Endometrium (tissue), 2 donors: Measurements from ENCODE around the gene MYH13.
"Not testable (repeated sequence)": the region's sequence is repeated elsewhere in the genome, so short reads cannot be mapped to it uniquely, and the experiment has no call there.

Experiments used
- FAIRE-seq: peaks from 2 replicates; lab custom pipeline; 2012; peaks lifted over from hg19 to GRCh38; lab: Jason Lieb, UNC
- donor health status: control.
- donor health status: control.

The MYH13 gene

DNA sequence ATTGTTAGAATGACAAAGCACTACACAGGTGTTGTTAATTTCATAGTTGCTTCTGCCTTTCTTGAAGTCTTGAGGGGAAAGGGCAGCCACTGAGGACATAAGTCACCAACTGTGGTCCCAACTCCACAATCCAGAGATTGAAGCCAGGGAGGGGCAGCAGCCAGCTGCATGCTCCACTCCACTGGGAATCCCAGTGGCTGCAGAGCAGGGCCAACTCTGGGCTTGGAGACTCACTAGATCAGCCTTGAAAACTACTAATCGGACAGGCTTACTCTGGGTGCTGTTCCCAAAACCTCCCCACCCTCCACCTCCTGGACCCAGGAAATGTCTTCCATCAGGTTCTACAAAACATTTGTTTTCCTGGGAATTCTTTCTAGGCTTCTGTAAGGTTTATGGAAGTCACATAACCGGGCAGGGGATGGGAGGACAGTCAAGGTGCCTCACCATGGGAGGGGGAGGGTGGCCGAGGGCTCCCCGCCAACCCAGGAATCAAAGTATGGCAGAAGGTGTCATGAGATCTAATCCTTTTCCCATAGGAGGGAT lies 68.0 kb downstream of the MYH13 start:
- no peak for FAIRE-seq

DNA sequence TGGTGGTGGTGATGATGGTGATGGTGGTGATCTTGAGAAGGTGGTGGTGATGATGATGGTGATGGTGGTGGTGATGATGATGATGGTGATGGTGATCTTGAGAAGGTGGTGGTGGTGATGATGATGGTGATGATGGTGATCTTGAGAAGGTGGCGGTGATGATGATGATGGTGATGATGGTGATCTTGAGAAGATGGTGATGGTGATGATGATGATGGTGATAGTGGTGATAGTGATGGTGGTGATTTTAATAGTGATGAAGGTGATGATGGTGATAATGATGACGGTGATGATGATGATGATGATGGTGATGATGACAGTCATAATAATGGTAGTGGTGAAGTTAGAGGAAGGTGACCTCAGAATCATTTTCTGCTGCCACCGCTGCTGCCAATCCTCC lies 75.1 kb downstream of the MYH13 start:
- no peak for FAIRE-seq

DNA sequence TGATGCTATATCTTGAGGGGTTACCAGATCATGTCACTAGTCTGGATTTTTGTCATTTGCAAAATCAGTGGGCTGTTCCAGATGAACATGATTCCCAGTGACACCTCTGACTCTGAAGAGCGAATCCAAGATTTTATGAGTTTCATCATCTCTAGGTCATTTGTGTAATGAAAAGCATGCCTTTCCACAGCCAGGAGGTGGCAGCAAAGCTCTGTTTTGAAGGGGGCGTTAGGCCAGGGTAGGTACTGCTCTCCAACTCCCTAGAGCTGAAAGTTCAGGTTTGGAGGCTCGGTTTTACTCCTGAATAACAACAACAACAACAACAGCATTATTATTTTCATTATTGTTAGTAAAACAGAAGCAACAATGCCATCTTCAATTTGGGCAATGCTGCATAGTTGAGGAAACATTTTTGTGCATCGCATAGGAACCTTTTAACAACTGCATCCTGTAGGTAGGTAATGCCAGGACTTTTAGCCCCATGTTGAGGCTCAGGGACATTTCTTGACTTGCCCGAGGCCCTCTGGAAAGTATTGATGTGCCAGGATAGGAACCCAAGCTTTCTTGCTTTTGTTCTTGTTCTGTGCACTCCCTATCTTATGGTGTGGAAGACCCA lies 77.0 kb downstream of the MYH13 start:
- no peak for FAIRE-seq

DNA sequence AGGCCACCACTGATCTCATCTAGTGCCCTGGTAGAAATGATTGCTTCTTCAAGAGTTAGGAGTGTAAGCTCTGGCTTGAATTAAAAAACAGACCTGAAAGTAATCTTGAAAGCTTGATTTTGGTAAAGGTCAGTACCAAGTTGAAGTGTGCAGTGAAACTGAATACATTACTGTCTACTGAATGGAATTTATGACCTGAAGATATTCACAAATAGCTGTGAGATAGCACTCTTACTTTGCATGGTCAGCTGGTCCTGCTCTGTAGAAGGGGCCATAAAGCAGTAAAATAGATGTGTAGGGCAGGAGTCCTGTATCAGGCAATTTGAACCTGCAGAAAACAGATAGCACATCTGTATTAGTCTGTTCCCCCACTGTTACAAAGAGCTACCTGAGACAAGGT lies 78.6 kb downstream of the MYH13 start:
- FAIRE-seq = no peak

DNA sequence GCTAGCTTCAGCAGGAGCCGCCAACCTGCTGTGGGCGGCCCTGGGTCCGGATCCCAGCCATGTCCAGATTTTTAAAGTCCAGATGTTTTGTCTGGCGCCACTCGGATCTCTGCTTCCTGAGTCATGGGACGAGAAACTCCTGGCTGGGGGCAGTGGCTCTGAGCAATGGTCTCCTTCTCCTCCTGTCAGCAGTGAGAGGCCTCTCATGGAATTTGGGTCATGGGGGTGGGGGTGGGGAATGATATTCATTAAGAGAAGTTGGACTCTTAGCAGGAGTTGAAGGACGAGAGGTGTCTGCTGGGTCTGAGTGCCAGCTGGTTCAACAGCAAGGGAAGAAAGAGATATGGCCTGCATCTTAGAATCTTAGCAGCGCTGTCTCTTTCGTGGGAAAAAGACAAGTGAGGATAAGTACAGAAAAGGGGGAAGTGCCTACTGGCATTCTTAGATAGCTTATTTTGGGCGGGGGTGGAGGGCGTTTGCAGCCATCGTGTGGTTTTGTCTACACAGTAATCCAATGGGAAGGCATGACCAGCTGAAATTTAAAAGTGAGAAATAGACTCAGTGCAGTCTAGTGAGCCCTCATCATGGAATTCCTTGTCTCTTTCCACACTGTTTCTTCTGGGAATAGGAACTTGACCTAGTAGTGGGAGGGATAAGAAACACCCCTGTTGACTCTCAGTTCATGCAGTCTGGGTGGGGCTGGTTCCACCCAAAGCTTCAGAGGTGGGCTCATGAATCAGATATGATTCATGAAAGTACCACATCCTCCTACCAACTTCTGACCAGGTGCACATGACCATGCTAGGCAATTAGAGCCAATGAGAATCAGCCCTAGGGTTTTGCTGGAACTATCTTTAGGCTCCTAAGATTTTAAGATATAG lies 80.5 kb downstream of the MYH13 start:
- FAIRE-seq = no peak

DNA sequence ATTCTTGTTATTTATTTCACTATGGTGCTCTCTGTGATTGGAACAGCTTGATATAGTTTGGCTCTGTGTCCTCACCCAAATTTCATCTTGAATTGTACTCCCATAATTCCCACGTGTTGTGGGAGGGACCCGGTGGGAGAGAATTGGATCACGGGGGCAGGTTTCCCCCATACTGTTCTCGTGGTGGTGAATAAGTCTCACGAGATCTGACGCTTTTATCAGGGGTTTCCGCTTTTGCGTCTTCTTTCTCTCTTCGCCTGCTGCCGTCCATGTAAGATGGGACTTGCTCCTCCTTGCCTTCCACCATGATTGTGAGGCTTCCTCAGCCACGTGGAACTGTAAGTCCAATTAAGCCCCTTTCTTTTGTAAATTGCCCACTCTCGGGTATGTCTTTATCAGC lies 81.2 kb downstream of the MYH13 start:
- FAIRE-seq = not testable (repeated sequence)

DNA sequence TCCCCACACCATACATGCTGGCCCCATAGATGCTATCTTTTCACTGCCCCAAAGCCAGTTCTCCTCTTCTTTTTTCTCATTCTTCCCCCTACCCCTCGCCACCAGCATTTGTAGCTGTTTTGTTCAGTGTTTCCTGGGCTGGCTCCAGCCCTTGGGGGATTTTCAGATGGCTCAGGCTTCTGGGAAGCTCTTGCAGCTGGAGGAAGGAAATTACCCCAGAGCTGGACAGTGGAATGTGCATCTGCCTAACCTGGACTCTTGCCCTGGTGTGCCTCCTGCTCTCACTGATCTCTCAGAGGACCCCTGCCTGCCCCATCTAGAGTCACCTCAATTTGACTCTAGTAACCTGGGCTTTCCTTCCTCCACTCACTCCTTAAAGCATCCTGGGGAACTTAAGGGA lies 82.8 kb downstream of the MYH13 start:
- FAIRE-seq = no peak

DNA sequence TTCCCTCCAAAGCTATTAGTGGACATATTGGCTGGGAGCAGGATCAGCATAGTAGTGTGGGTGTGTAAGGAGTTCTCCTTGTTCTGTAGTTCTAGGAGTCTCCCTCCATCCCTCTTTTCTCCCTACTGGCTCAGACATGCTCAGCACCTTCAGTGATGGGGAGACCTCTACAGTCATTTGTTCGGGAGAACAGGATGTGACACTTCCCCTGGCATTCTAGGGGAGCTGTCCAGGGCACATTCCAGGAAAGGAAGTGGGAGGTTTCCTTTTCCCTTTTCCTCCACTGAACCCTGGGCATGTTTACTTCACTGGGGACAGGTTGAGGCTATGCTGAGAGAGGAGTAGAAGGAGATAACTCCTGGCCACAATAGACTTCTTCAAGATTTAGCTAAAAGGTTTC lies 86.5 kb downstream of the MYH13 start:
- no peak for FAIRE-seq

DNA sequence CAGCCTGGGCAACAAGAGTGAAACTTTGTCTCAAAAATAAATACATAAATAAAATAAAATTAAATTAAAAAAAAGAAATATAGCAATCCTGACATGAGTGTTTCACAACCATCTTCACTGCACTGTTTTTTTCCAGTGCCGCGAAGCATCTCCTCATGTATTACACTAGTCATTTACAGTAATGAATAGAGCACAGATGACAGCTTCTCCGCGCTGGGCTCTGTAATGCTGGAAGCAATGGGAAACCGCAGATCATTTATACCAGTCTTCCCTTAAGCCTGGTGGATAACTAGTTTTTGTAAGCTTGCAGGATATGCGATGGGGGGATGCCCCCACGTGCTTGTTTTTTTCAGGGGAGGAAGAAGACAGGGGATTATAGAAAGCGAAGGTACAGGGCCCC lies 86.9 kb downstream of the MYH13 start:
- FAIRE-seq = no peak

DNA sequence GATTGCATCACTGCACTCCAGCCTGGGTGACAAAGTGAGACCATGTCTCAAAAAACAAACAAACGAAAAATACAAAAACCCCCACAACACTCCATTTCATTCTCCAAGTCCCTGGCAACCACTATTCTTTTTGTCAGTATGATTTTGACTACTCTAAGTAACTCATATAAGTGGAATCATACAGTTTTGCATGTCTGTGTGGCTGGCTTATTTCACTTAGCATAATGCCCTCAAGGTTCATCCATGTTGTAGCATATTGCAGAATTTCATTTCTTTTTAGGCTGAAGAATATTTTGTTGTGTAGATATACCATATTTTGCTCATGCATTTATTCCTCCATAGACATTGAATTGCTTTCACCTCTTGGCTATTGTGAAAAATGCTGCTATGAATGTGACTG lies 92.7 kb downstream of the MYH13 start:
- no peak for FAIRE-seq

DNA sequence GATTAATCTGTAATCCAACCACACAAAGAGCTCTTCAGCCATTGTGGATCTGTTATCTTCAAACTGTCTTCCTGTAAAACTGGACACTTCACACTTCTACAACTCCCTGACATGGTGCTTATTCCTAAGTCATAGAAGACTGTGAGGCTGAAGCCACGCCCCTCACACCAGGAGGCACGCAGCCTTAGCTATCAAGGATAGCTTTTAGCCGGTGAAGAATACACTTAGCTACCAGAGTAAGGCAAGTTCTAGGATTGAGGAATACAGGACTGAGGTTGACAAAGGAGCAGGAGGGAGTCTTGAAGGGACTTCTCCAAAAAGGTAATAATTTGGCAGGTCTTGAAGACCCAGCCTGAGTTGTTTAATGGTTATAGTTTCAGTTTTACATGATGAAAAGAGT lies 94.6 kb downstream of the MYH13 start:
- FAIRE-seq = no peak

DNA sequence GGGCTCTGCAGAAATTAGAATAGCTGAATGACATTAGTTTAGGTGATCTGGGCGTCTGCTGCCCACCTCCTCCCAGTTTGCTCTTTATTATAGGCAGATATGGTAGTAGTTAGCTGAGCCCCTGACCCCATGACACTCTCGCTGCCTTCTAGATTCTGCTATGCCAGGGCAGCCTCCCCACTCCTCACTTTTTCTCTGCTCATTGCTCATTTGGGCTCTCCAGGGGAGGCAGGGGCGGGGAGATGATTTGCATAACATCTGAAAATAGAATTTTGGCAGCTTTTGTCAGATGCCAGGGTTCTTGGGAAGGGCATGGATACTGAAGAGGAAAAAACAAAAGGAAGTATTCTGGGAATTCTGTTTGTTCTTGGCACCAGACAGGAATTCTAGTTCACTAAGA lies 96.4 kb downstream of the MYH13 start:
- FAIRE-seq = no peak

DNA sequence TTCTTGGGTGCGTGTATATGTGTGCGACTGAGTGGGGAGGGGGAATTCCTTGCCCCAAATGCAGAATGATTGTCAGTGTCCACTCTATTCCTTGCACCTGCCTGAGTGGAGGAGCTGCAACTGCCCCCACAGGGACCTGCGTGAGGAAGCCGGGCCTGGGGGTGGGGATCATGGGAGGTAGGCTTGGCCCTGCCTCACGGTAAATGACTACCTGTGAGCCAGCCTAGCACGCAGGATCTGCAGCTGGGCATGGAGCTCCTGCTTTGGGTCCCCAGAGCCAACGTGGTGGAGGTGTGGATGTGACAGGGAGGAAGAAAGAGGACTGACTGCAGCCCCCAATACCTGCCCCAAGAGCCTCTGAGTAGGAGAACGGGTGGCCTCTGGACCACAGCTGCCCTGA lies 97.4 kb downstream of the MYH13 start:
- FAIRE-seq = no peak

DNA sequence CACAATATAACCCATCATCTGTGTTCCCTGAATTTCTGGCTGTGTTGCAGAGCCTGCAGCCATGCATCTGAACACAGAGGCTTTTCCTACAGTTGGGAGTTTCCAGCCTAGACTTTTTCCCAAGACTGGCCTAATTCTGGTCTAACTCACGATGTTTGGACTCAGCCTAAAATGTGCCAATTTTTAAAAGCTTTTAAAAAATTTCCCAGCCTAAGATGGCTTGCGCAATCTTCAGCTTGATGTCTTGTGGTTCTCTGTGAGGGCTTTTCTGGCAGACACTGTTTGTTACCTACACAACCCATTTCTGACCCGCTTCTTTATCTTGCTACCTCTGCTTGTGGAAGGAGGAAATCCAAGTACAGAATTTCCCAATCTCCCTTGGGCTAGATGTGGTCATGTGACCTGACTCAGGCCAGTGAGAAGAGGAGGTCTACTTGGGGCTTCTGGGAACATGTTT lies 101.7 kb downstream of the MYH13 start:
- no peak for FAIRE-seq

DNA sequence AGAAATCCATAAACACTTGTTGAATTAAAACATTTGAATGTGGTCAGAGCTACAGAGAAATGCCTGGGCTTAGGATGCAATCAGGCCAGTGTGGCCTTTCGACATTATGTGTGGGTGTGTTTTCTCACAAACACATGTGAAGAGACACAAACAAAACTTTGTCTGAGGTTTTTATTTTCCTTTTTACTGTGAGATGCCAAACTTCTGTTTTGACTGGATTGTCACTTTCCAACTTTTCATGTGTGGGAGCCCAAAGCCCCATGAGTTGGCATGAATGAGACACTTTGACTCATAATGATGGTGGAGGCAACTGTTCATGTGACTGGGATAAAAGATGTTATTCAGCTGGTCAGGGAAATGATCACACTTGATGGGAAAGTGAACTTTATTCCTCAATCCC lies 102.5 kb downstream of the MYH13 start:
- FAIRE-seq = peak; percentile 37

DNA sequence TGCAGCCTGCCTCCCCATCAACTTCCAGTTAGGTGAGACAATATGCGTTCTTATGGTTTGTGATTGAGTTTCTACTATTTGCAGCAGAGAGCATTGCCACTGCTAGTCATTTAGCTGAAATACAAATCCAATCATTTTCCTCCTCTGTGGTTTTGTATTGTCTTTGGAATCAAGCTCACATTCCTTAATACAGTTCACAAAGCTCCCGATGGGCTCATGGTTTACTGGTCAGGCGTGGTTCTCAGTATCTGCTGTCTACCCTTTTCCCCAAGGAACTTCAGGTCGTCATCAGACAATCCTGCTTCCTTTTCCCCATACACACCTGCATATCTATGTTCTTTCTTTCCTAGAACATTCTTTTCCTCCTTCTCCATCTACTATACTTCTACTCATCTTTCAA lies 104.8 kb downstream of the MYH13 start:
- FAIRE-seq = no peak

DNA sequence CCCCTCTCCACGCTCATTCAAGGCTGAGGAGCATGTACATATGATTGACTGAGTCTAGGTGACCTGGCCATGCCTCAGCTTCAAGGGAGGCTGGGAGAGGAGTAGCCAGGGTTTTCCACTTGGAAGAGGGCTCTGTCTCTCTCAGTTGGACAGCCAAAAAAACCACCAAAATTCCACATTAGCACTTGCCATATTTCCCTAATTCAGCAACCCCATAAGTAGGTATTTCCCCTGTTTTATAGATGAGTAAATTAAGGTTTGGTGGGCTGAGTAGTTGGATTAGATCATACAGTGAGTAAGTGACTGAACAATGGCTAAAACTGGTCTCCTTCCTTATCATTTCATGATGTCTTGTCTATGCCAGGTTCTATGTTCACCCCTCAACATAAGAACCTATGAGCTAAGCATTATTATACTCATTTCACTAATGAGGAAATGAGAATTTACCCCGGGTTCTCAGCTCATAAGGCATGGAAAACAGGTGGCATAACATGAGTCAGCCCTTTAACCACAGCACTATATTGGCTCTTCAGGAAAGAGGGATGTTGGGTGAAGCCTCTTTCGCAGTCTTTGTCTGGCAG lies 106.4 kb downstream of the MYH13 start:
- FAIRE-seq = no peak

DNA sequence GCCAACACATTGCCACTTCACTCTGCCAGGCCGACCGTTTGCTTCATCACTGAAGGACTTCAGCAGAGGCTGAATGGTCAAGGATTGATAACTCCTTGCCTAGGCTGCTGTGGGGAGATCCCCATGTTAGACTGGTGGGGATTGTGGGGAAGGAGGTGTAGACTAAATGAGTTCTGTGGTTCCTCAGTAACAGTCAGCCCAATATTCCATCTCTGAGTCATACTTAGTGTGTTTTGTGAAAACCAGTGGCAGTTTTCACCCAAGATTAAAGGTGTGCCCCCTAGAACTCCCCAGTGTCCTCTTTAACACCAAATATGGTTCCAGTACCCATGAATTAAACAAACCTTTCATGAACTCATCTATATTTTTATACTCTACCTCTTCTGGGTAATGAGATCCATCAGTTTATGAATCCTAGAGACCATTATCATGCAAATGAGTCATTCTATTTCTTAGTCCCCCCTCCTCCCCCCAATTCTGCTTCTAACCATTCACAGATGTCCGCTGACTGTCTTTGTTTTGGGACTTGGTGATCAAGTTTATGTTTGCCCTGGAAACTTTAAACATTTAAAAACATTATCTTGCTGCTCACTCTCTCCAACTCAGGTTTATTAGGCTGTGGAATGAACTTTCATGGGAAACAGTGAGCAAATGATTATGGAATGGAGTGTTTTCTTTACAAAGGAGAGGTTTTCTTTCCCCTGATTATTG lies 107.6 kb downstream of the MYH13 start:
- FAIRE-seq = peak; percentile 98

DNA sequence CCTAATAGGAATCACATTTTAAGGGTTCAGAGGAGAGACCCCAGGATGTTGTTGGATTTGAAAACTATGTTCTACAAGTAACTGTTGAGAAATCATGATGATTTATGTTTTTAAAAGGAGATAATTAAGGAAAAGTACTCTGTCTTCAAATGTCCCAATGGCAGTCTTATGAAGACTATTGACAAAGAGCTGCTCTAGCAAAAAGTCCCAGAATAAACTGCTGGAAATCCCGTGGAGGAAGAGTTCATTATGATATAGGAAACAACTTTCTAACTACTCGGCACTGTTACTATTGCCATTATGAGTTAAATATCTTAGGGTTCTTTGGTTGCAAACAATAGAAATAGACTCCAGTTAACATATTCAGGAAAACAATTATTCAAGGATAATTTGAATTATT lies 108.8 kb downstream of the MYH13 start:
- no peak for FAIRE-seq

DNA sequence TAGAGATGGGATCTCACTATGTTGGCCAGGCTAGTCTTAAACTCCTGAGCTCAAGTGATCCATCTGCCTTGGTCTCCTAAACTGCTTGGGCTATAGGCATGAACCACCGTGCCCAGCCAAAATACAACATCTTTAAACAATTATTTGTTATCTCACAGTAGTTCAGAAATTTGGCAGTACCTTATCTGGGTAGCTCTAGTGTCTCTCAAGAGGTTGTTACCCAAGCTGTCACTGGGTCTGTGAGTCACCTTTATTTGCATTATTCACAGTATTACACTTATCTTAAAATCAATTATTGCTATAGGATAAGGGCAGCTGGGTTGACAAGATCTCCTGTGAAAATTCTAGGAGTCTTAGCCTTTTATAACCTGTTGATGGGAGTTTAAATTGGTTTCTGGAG lies 110.4 kb downstream of the MYH13 start:
- FAIRE-seq = no peak

DNA sequence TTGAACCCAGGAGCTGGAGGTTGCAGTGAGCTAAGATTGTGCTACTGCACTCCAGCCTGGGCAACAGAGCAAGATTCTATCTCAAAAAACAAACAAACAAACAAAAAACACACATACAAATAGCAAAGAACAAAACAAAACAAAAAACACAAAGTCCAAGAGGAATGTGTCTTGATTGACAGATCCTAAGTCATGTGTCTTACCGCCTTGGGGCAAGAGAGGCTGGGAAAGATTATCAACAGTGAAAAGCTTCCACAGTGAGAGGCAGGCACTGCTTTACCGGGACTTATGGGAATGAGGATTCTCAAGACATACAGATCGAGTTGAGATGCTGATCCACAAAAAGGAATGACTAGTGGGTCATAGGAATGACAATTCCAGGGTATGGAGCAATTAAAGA lies 111.7 kb downstream of the MYH13 start:
- no peak for FAIRE-seq

DNA sequence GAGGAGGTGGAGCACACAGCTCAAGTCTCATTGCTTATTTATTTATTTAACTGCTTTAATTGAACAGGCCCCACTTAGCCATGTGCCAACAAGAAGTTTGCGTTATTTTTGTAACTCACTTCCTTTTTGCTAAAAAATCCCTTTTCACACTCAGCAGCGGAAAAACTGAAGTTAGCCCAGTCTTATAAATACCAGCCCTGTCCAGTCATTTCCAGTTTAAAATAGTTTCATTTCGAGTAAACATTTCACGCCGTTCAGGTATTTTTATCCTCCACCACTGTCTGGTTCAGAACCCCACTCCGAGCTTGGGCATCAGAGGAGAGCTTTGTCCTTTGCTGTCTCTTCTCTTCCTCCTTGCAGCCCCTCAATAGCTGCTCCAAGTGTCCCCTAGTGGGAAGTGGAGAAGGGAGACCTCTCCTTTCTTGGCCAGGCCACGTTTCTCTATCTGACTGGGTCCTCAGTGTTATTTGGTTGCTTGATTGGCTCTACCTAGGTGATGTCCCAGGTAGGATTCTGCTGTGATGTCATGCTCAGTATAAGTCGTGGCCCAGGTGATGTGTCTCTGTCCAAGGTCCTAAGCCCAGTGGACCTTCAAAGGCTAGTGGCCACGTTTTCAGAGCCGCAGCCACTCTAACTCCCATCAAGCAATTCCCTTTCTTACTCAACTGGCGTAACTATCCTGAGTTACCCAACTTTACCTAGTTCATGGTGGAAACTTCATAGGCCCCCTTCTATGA lies 121.4 kb downstream of the MYH13 start:
- no peak for FAIRE-seq
